Measurements from ENCODE around the gene FMNL2.

- TF ChIP-seq CTCF (IDR thresholded peaks at IDR 0.05) (no peak), ZFX (IDR thresholded peaks at IDR 0.05; ENCODE audit: borderline replicate concordance) (no peak)
These were observed 83.7 kb downstream of the FMNL2 start for GRCh38 chr2:152418688-152419087.
